Endothelial cell of umbilical vein (primary cell): ENCODE results near the gene CSNK1G3. TPM values are rescaled to one million over a fixed set of nuclear protein-coding genes. Genes with fewer than 3 reads are reported as not detected.

Experiments
- BruUV-seq: library from RNA; stranded (reverse); fragments of 400-500 nt; replicated peaks from 2 replicates; lab custom pipeline; 2021; lab: Mats Ljungman, UMichigan
- CTCF ChIA-PET: fragments of 300-600, 350-600 bp; sonication (Branson Sonifier 250); formaldehyde crosslinking; loops from one replicate; lab custom pipeline; 2021; ENCODE audit warnings: antibody characterized with exemption, inconsistent platforms; lab: Charles Lee
- POLR2A ChIA-PET: fragments of 300-600, 350-600 bp; sonication (Branson Sonifier 250); formaldehyde crosslinking; loops from one replicate; lab custom pipeline; 2021; ENCODE audit warnings: antibody characterized with exemption, inconsistent platforms; lab: Charles Lee
- DNase-seq: peaks from one replicate; pipeline ENCODE4 v3.0.0-alpha.2; 2011; ENCODE audit warnings: low read depth, low spot score
- FAIRE-seq: peaks from 2 replicates; lab custom pipeline; 2011; peaks lifted over from hg19 to GRCh38; lab: Jason Lieb, UNC
- H2AFZ ChIP-seq: 2 replicates; pipeline ENCODE4 v1.6.0; 2012; ENCODE audit warnings: low read depth, low read length, control low read depth, inconsistent platforms
- H3K27ac ChIP-seq: 2 replicates; pipeline ENCODE4 v1.5.1; 2011; ENCODE audit warnings: low read depth, mild to moderate bottlenecking, control low read depth, low read length, moderate library complexity; ENCODE audit not compliant: insufficient read depth
- H3K27me3 ChIP-seq, 2 experiments: 2 replicates each; pipeline versions ENCODE4 v1.6.0 to v1.6.1; 2011; ENCODE audit warnings: low read length in 2 of 2, mixed read lengths in 1 of 2; ENCODE audit not compliant: control insufficient read depth in 2 of 2, insufficient read depth in 2 of 2
- H3K36me3 ChIP-seq, 2 experiments: 2 replicates in 1 of 2; 3 replicates in 1 of 2; pipeline ENCODE4 v1.5.1; 2011; ENCODE audit warnings: low read length in 2 of 2, mild to moderate bottlenecking in 1 of 2, moderate library complexity in 1 of 2; ENCODE audit not compliant: control insufficient read depth in 2 of 2, insufficient read depth in 2 of 2; ENCODE audit errors: extremely low read depth in 1 of 2
- H3K4me1 ChIP-seq: 3 replicates; pipeline ENCODE4 v1.5.1; 2011; ENCODE audit warnings: mild to moderate bottlenecking, low read length; ENCODE audit not compliant: control insufficient read depth, insufficient read depth; ENCODE audit errors: extremely low read depth
- H3K4me2 ChIP-seq: 2 replicates; pipeline ENCODE4 v1.6.1; 2011; ENCODE audit warnings: low read length, control low read depth, mixed read lengths; ENCODE audit not compliant: insufficient read depth
- H3K4me3 ChIP-seq, 3 experiments: fragments of 200-600 bp in 1 of 3; sonication (generic), shearing (Covaris generic) in 1 of 3; replicated peaks in 1 of 3; 2 replicates each; pipeline ENCODE4 v1.5.1; 2011 to 2016; ENCODE audit warnings: control low read depth in 3 of 3, low read length in 3 of 3, mild to moderate bottlenecking in 2 of 3, inconsistent platforms in 1 of 3, low read depth in 1 of 3, moderate library complexity in 1 of 3; ENCODE audit not compliant: insufficient read depth in 1 of 3
- H3K79me2 ChIP-seq: 2 replicates; pipeline ENCODE4 v1.6.0; 2012; ENCODE audit warnings: low read length, inconsistent platforms; ENCODE audit not compliant: control insufficient read depth, insufficient read depth
- H3K9ac ChIP-seq: replicated peaks from 2 replicates; pipeline ENCODE3; 2011; ENCODE audit warnings: low read length, control low read depth; ENCODE audit not compliant: insufficient read depth; ENCODE audit errors: extremely low read depth
- H3K9me1 ChIP-seq: replicated peaks from 3 replicates; pipeline ENCODE4 v1.6.0; 2011; ENCODE audit warnings: mild to moderate bottlenecking, low read length; ENCODE audit not compliant: control insufficient read depth, insufficient read depth; ENCODE audit errors: extremely low read depth
- H3K9me3 ChIP-seq: replicated peaks from 2 replicates; pipeline ENCODE4 v1.5.1; 2012; ENCODE audit warnings: low read length, inconsistent platforms; ENCODE audit not compliant: control insufficient read depth, insufficient read depth
- H4K20me1 ChIP-seq: replicated peaks from 2 replicates; pipeline ENCODE3; 2011; ENCODE audit warnings: mild to moderate bottlenecking, low read length; ENCODE audit not compliant: control insufficient read depth, insufficient read depth; ENCODE audit errors: extremely low read depth
- EZH2 ChIP-seq: IDR thresholded peaks from 2 replicates; pipeline ENCODE4 v1.6.1; 2012; ENCODE audit warnings: borderline replicate concordance, low read depth, mild to moderate bottlenecking, moderate library complexity, low read length, inconsistent platforms; ENCODE audit not compliant: severe bottlenecking
- FOS ChIP-seq: IDR thresholded peaks from 2 replicates; pipeline ENCODE4 v1.6.1; 2011; ENCODE audit warnings: mild to moderate bottlenecking, low read length, moderate library complexity, borderline replicate concordance; ENCODE audit not compliant: insufficient read depth
- GATA2 ChIP-seq: IDR thresholded peaks from 2 replicates; pipeline ENCODE4 v1.7.0; 2011; ENCODE audit warnings: low read depth, mild to moderate bottlenecking, moderate library complexity, mixed read lengths, low read length; ENCODE audit not compliant: insufficient read length, insufficient read depth
- JUN ChIP-seq: IDR thresholded peaks from 2 replicates; pipeline ENCODE4 v1.6.1; 2011; ENCODE audit warnings: borderline replicate concordance, low read depth; ENCODE audit not compliant: insufficient read length, insufficient read depth
- MYC ChIP-seq: IDR thresholded peaks from one replicate; pipeline ENCODE4 v1.6.1; 2011; ENCODE audit warnings: mild to moderate bottlenecking, low read depth, low read length
- POLR2A ChIP-seq: IDR thresholded peaks from 2 replicates; pipeline ENCODE4 v1.6.1; 2012; ENCODE audit warnings: low read depth, mild to moderate bottlenecking, control low read depth, low read length
- POLR2AphosphoS5 ChIP-seq: IDR thresholded peaks from 2 replicates; pipeline ENCODE4 v1.6.1; 2012; ENCODE audit warnings: low read depth, mild to moderate bottlenecking, control low read depth, low read length, moderate library complexity; ENCODE audit not compliant: insufficient read depth
- dilution Hi-C: fragments of 300-500 bp; cut with MboI; formaldehyde crosslinking; loops from one replicate; pipeline ENCODE4 v1.15.0; 2019; ENCODE audit warnings: low sequenced_read_pairs; ENCODE audit not compliant: extremely low pct_ligation_motif_present
- intact Hi-C: fragments of 100-400 bp; cut with micrococcal nuclease; formaldehyde crosslinking; loops from one replicate; pipeline ENCODE4 v1.10.0; 2022
- polyA plus RNA-seq, 4 experiments: library from polyadenylated mRNA; depleted of rRNA in 3 of 4; stranded (reverse) in 3 of 4; unstranded in 1 of 4; fragments of >200 nt; gene quantifications; 2 replicates each; pipeline versions ENCODE4 v1.2.1 to v1.2.3, GENCODE V29; 2011 to 2012; ENCODE audit warnings: missing spikeins in 1 of 4
- total RNA-seq: library from RNA; stranded (reverse); gene quantifications from 2 replicates; pipeline ENCODE4 v1.2.3, GENCODE V29; 2021
- TF ChIP-seq, protein P1 (sequence below), 2 donors: IDR thresholded peaks; 1 replicate in 1 of 2; 2 replicates in 1 of 2; pipeline ENCODE4 v1.5.1; 2011; ENCODE audit warnings: low read length in 2 of 2, mild to moderate bottlenecking in 2 of 2, moderate library complexity in 2 of 2, control low read depth in 1 of 2, inconsistent platforms in 1 of 2, low read depth in 1 of 2; ENCODE audit not compliant: insufficient read depth in 1 of 2; ENCODE audit errors: extremely low read depth in 1 of 2
- TF ChIP-seq, protein P2 (sequence below): IDR thresholded peaks from 2 replicates; pipeline ENCODE4 v1.6.1; 2011; ENCODE audit not compliant: insufficient read depth, insufficient read length

Gene CSNK1G3
- total and polyA plus RNA-seq, 2 donors (not counting 3 experiments of a cell fraction or from before 2014, with no cell fraction given) = 10.4 to 35.9 TPM

DNA sequence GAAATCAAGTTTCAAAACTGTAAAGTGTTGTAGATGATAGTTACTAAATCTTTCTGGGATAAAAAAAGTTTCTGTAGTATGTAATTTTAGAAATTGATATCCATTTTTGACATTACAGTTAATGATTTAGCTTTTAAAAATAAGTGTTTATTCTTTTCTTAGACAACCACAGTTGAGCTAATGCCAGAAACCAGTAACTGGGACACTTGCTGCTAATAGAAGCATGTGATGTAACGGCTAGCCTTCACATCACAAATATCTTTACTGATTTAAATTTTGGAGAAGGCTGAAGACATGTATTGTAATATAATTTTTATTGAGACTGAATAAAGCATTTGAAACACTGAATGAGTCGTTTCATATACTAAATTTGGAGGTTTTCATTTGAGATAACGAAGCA lies 18.8 kb downstream of the CSNK1G3 start:
- intact Hi-C loops = no loop called here
- POLR2A ChIA-PET = no interaction called here
- no peaks in the 10 kb centered on the region for H3K9me3 ChIP-seq
- no TSS peak for BruUV-seq
- H3K4me3 ChIP-seq = no peak overlapping the region
- CTCF ChIA-PET = interaction anchor here (1.0 to 1.6 kb wide), 6 partner anchors 9 to 108 kb away, joined by 3 to 7 read pairs (median 3); partner anchors contain the start of gene CEP120
- TF ChIP-seq JUN = no peak
- TF ChIP-seq, protein P1, sequence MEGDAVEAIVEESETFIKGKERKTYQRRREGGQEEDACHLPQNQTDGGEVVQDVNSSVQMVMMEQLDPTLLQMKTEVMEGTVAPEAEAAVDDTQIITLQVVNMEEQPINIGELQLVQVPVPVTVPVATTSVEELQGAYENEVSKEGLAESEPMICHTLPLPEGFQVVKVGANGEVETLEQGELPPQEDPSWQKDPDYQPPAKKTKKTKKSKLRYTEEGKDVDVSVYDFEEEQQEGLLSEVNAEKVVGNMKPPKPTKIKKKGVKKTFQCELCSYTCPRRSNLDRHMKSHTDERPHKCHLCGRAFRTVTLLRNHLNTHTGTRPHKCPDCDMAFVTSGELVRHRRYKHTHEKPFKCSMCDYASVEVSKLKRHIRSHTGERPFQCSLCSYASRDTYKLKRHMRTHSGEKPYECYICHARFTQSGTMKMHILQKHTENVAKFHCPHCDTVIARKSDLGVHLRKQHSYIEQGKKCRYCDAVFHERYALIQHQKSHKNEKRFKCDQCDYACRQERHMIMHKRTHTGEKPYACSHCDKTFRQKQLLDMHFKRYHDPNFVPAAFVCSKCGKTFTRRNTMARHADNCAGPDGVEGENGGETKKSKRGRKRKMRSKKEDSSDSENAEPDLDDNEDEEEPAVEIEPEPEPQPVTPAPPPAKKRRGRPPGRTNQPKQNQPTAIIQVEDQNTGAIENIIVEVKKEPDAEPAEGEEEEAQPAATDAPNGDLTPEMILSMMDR (IDR thresholded peaks at IDR 0.05; ENCODE audit: extremely low read depth in 1 of 2, insufficient read depth in 1 of 2, low read depth in 1 of 2, low read length in 2 of 2) = no peak
- no peak for TF ChIP-seq FOS
- TF ChIP-seq EZH2 = no peak
- TF ChIP-seq MYC = no peak
- TF ChIP-seq, protein P2, sequence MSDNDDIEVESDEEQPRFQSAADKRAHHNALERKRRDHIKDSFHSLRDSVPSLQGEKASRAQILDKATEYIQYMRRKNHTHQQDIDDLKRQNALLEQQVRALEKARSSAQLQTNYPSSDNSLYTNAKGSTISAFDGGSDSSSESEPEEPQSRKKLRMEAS = no peak
- no peak for TF ChIP-seq POLR2A
- TF ChIP-seq POLR2AphosphoS5 = no peak
- TF ChIP-seq GATA2 = no peak
- no peak overlapping the region for H2AFZ ChIP-seq
- peaks cover 40% of the 10 kb centered on the region for H3K79me2 ChIP-seq
- H4K20me1 ChIP-seq = peaks cover 12% of the 10 kb centered on the region
- FAIRE-seq (no peak), DNase-seq (no peak)
- no peak overlapping the region for H3K4me2 ChIP-seq
- H3K36me3 ChIP-seq = no peaks in the 10 kb centered on the region
- H3K4me1 ChIP-seq = no peaks in the 10 kb centered on the region
- no peaks in the 10 kb centered on the region for H3K27me3 ChIP-seq
- no peak overlapping the region for H3K9ac ChIP-seq
- no peaks in the 10 kb centered on the region for H3K9me1 ChIP-seq
- dilution Hi-C loops = no loop called here
- no peak overlapping the region for H3K27ac ChIP-seq
